ENCODE data around the gene CSRP3.
"Not testable (repeated sequence)": the region's sequence is repeated elsewhere in the genome, so short reads cannot be mapped to it uniquely, and the experiment has no call there.

Gene CSRP3

GRCh38 chr11:19187114-19187832, 14.5 kb downstream of the CSRP3 start:
- DNase-seq (ENCODE audit: low spot score): no peak

- DNase-seq (ENCODE audit: low spot score): no peak
Observed at GRCh38 chr11:19185516-19186052, 16.2 kb downstream of the CSRP3 start.

GRCh38 chr11:19185036-19185435, 16.7 kb downstream of the CSRP3 start:
- no peak for DNase-seq (ENCODE audit: low spot score)

GRCh38 chr11:19183646-19184045, 18.1 kb downstream of the CSRP3 start:
- DNase-seq (ENCODE audit: low spot score): no peak

- DNase-seq (ENCODE audit: low spot score): no peak
Observed at GRCh38 chr11:19181531-19182261, 20.1 kb downstream of the CSRP3 start.

GRCh38 chr11:19176629-19177186, 25.1 kb downstream of the CSRP3 start:
- DNase-seq (ENCODE audit: low spot score): no peak

GRCh38 chr11:19173964-19174638, 27.7 kb downstream of the CSRP3 start:
- no peak for DNase-seq (ENCODE audit: low spot score)

- DNase-seq (ENCODE audit: low spot score): no peak
Observed at GRCh38 chr11:19173004-19173689, 28.6 kb downstream of the CSRP3 start.

GRCh38 chr11:19168090-19168489, 33.7 kb downstream of the CSRP3 start:
- no peak for DNase-seq (ENCODE audit: low spot score)

- no peak for DNase-seq (ENCODE audit: low spot score)
Observed at GRCh38 chr11:19164881-19165280, 36.9 kb downstream of the CSRP3 start.

- DNase-seq (ENCODE audit: low spot score): no peak
Observed at GRCh38 chr11:19164230-19164855, 37.4 kb downstream of the CSRP3 start.

GRCh38 chr11:19163617-19164016, 38.2 kb downstream of the CSRP3 start:
- DNase-seq (ENCODE audit: low spot score): no peak

- DNase-seq (ENCODE audit: low spot score): no peak
Observed at GRCh38 chr11:19162951-19163505, 38.8 kb downstream of the CSRP3 start.

GRCh38 chr11:19161651-19162050, 40.1 kb downstream of the CSRP3 start:
- no peak for DNase-seq (ENCODE audit: low spot score)

GRCh38 chr11:19160847-19161246, 40.9 kb downstream of the CSRP3 start:
- no peak for DNase-seq (ENCODE audit: low spot score)

GRCh38 chr11:19156892-19157291, 44.9 kb downstream of the CSRP3 start:
- DNase-seq (ENCODE audit: low spot score): no peak

GRCh38 chr11:19145319-19145718, 56.5 kb downstream of the CSRP3 start:
- no peak for DNase-seq (ENCODE audit: low spot score)

- DNase-seq (ENCODE audit: low spot score): not testable (repeated sequence)
Observed at GRCh38 chr11:19136884-19137283, 64.9 kb downstream of the CSRP3 start.

GRCh38 chr11:19134004-19134403, 67.8 kb downstream of the CSRP3 start:
- no peak for DNase-seq (ENCODE audit: low spot score)
